DOHH2 (cell line): ENCODE data around the gene POPDC3.

ENCODE experiments used
- CTCF ChIP-seq: fragments of 200-600 bp; sonication (generic); IDR thresholded peaks from one replicate; pipeline ENCODE4 v1.5.1; 2014; ENCODE audit warnings: antibody characterized with exemption, mild to moderate bottlenecking, low read depth, low read length; ENCODE audit not compliant: poor library complexity, severe bottlenecking
- EZH2phosphoT487 ChIP-seq: fragments of 200-600 bp; sonication (generic); IDR thresholded peaks from 2 replicates; pipeline ENCODE4 v1.6.1; 2017; ENCODE audit warnings: borderline replicate concordance, mild to moderate bottlenecking, antibody characterized with exemption, low read length, moderate library complexity, mixed read lengths

GRCh38 chr6:105193647-105194046 is 13.8 kb upstream of the POPDC3 start:
- TF ChIP-seq CTCF (no peak), EZH2phosphoT487 (no peak)
